Stomach smooth muscle (tissue), 2 donors: ENCODE results near the gene DPY30.
A peak's percentile ranks its signal among the peaks of the same experiment; 100 is the strongest.
"Not testable (repeated sequence)": the region's sequence is repeated elsewhere in the genome, so short reads cannot be mapped to it uniquely, and the experiment has no call there.

ENCODE experiments used
- H3K27ac ChIP-seq: one replicate; pipeline ENCODE4 v1.7.0; 2013; ENCODE audit warnings: mild to moderate bottlenecking, low read length, inconsistent platforms
- H3K27me3 ChIP-seq, 2 donors: one replicate each; pipeline ENCODE4 v1.7.0; 2013; ENCODE audit warnings: low read length in 2 of 2; ENCODE audit not compliant: insufficient read depth in 2 of 2, control insufficient read depth in 1 of 2
- H3K36me3 ChIP-seq, 2 donors: one replicate each; pipeline ENCODE4 v1.7.0; 2013; ENCODE audit warnings: low read length in 2 of 2; ENCODE audit not compliant: control insufficient read depth in 2 of 2, insufficient read depth in 2 of 2
- H3K4me1 ChIP-seq: one replicate; pipeline ENCODE4 v1.7.0; 2013; ENCODE audit warnings: low read length; ENCODE audit not compliant: control insufficient read depth, insufficient read depth
- H3K4me3 ChIP-seq, 2 donors: one replicate each; pipeline ENCODE4 v1.7.0; 2013; ENCODE audit warnings: low read length in 2 of 2
- H3K9ac ChIP-seq, 2 donors: one replicate each; pipeline ENCODE4 v1.7.0; 2013; ENCODE audit warnings: low read length in 2 of 2, mild to moderate bottlenecking in 1 of 2
- H3K9me3 ChIP-seq, 2 donors: one replicate each; pipeline ENCODE4 v1.7.0; 2013; ENCODE audit warnings: low read length in 2 of 2; ENCODE audit not compliant: control insufficient read depth in 2 of 2
- donor health status: healthy.
- donor health status: Pancreatic carcinoma.

The DPY30 gene

DNA sequence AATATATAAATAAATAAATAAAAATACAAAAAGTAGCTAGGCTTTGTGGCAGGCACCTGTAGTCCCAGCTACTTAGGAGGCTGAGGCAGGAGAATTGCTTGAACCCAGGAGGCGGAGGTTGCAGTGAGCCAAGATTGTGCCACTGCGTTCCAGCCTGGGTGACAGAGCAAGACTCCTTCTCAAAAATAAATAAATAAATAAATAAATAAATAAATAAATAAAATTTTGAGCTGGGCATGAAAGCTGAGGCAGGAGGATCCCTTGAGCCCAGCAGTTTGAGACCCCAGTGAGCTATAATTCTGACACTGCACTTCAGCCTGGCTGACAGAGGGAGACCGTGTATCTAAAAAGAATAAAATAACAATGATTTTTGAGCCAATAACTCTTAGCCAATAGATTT, 15.0 kb upstream of the DPY30 start:
- H3K36me3 ChIP-seq, H3K9me3 ChIP-seq, H3K27me3 ChIP-seq, H3K4me1 ChIP-seq, H3K4me3 ChIP-seq, H3K9ac ChIP-seq, H3K27ac ChIP-seq: not testable (repeated sequence)

DNA sequence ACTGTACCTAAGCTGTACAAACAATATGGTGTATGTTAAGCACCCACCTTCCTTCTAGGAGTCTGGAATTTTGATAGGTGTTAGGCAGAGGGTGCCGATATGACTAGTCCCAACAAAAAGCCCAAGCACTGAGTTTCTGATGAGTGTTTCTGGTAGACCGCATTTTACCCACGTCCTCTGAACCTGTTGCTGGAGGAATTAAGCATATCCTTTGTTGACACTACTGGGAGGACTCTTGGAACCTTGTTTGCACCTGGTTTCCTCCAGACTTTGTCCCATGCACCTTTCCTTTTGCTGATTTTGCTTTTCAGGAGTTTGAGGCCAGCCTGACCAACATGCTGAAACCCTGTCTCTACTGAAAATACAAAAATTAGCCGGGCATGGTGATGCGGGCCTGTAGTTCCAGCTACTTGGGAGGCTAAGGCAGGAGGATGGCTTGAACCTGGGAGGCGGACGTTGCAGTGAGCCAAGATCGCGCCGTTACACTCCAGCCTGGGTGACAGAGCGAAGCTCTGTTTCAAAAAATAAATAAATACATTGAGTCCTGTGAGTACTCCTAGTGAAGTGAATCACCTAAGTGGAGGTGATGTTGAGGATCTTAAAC, 12.3 kb upstream of the DPY30 start:
- no peaks in the 10 kb centered on the region for H3K9me3 ChIP-seq
- H3K27me3 ChIP-seq, result no peaks in the 10 kb centered on the region
- no peaks in the 10 kb centered on the region for H3K4me1 ChIP-seq
- no peaks in the 10 kb centered on the region for H3K36me3 ChIP-seq
- H3K9ac ChIP-seq, result no peak overlapping the region
- no peak overlapping the region for H3K27ac ChIP-seq
- no peak overlapping the region for H3K4me3 ChIP-seq

DNA sequence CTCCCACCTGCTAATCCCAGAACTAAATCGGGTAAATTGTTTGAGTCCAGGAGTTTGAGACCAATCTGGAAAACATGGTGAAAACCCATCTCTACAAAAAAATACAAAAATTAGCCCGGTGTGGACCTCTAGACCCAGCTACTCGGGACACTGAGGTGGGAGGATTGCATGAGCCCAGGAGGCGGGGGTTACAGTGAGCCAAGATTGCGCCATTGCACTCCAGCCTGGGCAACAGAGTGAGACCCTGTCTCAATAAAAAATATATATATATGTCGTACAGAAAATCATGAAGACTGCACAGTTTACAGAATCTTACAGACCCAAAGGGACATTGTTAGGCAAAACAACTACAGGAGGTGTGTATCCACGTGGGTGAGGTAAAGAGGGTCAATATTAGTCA, 4.0 kb upstream of the DPY30 start:
- no peaks in the 10 kb centered on the region for H3K9me3 ChIP-seq
- no peak overlapping the region for H3K27ac ChIP-seq
- H3K36me3 ChIP-seq, result no peaks in the 10 kb centered on the region
- H3K27me3 ChIP-seq, result no peaks in the 10 kb centered on the region
- H3K4me3 ChIP-seq, result no peak overlapping the region
- no peak overlapping the region for H3K9ac ChIP-seq
- peaks cover 7% of the 10 kb centered on the region for H3K4me1 ChIP-seq

DNA sequence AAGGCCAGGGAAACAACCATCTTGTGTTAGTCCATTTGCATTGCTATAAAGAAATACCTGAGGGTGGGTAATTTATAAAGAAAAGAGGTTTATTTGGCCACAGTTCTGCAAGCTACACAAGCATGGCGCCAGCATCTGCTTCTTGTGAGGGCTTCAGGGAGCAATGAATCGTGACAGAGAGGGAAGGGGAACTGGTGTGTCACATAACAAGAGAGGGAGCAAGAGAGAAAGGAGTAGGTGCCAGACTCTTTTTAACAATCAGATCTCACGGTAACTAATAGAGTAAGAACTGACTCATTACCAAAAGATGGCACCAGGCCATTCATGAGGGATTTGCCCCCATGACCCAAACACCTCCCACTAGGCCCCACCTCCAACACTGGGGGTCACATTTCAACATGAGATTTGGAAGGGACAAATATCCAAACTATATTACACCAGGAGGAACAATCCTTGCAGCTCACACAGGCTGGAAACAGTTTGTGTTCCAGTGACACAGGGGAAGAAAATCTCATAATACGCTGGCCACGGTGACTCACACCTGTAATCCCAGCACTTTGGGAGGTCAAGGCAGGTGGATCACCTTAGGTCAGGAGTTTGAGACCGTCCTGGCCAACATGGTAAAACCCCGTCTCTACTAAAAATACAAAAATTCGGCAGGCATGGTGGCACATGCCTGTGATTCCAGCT, 5.3 kb downstream of the DPY30 start:
- not testable (repeated sequence) for H3K9ac ChIP-seq, H3K4me1 ChIP-seq, H3K27me3 ChIP-seq, H3K27ac ChIP-seq, H3K9me3 ChIP-seq, H3K4me3 ChIP-seq
- peaks cover 0 to 11% of the 10 kb centered on the region in 2 donors for H3K36me3 ChIP-seq

DNA sequence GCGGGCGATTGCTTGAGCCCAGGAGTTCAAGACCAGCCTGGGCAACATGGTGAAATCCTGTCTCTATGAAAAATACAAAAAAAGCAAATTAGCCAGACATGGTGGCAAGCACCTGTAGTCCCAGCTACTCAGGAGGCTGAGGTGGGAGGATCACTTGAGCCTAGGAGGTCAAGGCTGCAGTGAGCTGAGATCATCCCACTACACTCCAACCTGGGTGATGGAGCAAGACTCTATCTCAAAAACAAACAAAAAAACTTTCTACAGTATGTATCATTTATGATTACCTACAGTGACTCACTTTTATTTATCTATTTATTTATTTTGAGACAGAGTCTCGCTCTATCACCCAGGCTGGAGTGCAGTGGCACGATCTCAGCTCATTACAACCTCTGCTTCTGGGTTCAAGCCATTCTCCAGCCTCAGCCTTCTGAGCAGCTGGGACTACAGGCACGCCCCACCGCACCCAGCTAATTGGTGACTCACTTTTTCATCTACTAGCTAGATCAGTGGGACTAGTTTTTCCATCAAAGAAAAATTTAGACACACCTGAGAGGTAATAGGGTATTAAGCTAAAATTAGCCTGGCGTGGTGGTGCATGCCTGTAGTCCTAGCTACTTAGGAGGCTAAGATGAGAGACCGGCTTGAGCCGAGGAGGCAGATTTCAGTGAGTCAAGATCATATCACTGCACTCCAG, 20.7 kb downstream of the DPY30 start:
- H3K27me3 ChIP-seq, H3K4me3 ChIP-seq, H3K4me1 ChIP-seq, H3K9ac ChIP-seq, H3K9me3 ChIP-seq, H3K27ac ChIP-seq: not testable (repeated sequence)
- H3K36me3 ChIP-seq, result peaks cover 17 to 18% of the 10 kb centered on the region in 2 donors

DNA sequence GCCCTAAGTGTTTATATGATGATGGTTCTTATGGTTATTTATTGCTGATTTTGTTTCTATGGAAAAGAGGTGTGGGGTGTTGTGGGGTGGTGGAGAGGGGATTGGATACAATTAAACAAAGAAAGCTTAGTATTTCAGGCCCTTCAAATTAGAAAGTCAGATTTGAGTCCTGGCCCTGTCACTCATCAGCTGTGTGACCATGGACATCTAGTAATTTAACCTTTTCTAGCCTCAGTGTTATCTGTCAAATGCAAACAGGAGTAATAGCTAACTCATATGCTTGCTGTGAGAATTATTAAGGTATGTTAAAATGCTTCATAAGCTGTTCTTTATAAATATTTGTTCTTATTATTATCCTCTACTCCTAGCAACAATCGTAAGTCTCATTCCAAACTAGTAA, 26.7 kb downstream of the DPY30 start:
- Histone ChIP-seq H3K9ac (no peak overlapping the region), H3K4me1 (peaks cover 10% of the 10 kb centered on the region), H3K36me3 (peaks cover 0 to 4% of the 10 kb centered on the region in 2 donors), H3K27me3 (no peaks in the 10 kb centered on the region), H3K4me3 (no peak overlapping the region), H3K9me3 (no peaks in the 10 kb centered on the region), H3K27ac (no peak overlapping the region)

DNA sequence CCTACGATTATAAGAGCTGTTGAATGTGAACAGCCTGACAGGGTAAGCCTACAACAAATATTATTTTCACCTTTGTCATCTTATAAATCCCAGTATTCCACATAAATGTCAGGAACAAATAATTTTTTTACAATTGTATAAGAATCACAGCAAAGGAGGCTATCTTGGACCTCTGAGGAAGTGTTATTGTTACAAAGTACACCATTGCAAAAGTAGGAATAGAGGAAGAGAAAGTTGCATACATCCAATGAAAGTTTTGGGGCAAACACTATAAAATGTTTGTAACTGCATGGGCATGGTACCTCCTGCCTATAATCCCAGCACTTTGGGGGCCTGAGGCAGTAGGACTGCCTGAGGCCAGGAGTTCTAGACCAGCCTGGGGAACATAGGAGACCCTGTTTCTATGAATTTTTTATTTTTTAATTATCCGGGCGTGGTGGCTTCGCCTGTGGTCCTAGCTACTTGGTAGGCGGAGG, 28.1 kb downstream of the DPY30 start:
- Histone ChIP-seq H3K4me3 (peak overlapping the region; percentile 81 to 91), H3K27ac (peak overlapping the region; percentile 81)

DNA sequence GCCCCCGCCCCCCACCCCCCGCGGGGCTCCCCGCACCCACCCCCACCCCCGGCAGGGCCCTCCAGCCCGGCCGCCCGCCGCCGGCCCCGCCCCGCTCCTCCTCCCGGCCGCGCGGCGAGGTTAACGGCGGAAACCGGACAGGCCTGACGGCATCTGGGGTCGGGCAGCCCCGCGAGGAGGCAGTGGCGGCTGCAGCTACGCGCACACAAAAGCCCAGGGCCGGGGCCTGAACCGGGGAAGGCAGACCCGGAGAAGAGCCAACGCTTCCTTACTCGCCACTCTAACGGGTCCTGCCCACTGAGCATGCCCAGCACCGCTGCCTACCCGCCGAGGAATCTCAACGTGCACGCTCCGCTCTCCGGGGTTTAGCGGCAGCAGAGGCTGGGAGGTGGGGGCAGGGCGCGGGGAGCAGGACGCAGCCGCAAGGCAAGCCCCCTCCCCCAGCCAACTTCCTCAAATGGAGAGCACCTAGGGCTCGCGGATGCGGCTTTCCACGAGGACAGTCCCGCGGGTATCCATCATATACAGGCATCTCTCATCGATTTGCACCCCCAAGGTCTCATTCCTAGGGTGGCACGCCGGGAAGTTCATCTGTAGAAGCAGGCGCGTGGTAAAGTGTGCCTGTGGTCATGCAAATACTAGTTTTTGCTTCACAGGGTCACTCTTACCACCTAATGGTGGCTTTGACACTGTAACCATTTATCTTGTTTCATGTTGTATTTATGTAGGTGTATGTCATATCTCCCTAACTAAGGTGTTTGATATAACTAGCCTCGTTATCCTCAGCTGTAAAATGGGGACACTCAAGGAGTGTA, 28.7 kb downstream of the DPY30 start, which contains the start of gene MEMO1:
MEMO1 (minus strand) TSS at position 339 of the 815 bp plus-strand sequence. CDS start 761 bp downstream, outside the sequence.
- H3K4me1 ChIP-seq, result peaks cover 10% of the 10 kb centered on the region
- H3K4me3 ChIP-seq, result peak within 1 kb of the TSS; percentile 84 to 91
- H3K9ac ChIP-seq, result peak within 1 kb of the TSS; percentile 74 to 81
- no peaks in the 10 kb centered on the region for H3K27me3 ChIP-seq
- H3K9me3 ChIP-seq, result no peaks in the 10 kb centered on the region
- H3K27ac ChIP-seq, result peak within 1 kb of the TSS; percentile 81
- no peaks in the 10 kb centered on the region for H3K36me3 ChIP-seq

More for the DNA sequence above, 28.1 kb downstream of the DPY30 start:
- no peaks in the 10 kb centered on the region for H3K27me3 ChIP-seq
- H3K4me1 ChIP-seq, result peaks cover 10% of the 10 kb centered on the region
- no peaks in the 10 kb centered on the region for H3K9me3 ChIP-seq
- no peaks in the 10 kb centered on the region for H3K36me3 ChIP-seq
- peak overlapping the region; percentile 74 to 81 for H3K9ac ChIP-seq

DNA sequence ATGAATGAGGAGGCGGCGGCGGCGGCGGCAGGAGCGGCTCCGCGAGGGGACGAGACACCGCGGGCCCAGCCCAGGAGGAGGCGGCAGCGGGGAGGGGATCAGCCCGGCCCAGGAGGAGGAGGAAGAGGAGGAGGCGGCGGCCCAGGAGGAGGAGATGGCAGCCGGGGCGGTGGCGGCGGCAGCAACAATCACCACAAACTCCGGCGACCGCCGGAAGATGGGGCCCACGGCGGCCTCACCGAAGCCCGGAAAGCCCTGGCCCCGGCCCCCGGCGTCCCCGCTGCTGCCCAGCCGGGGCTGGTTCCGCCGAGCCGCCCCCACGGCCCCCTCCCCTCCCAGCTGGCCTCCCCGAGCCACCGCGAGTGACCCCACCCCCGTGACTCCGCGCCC, 29.3 kb downstream of the DPY30 start:
- not testable (repeated sequence) for H3K27me3 ChIP-seq, H3K9ac ChIP-seq, H3K9me3 ChIP-seq, H3K27ac ChIP-seq, H3K36me3 ChIP-seq
- Histone ChIP-seq H3K4me3 (peak overlapping the region in 1 of 2 donors; percentile 49), H3K4me1 (peaks cover 10% of the 10 kb centered on the region)

DNA sequence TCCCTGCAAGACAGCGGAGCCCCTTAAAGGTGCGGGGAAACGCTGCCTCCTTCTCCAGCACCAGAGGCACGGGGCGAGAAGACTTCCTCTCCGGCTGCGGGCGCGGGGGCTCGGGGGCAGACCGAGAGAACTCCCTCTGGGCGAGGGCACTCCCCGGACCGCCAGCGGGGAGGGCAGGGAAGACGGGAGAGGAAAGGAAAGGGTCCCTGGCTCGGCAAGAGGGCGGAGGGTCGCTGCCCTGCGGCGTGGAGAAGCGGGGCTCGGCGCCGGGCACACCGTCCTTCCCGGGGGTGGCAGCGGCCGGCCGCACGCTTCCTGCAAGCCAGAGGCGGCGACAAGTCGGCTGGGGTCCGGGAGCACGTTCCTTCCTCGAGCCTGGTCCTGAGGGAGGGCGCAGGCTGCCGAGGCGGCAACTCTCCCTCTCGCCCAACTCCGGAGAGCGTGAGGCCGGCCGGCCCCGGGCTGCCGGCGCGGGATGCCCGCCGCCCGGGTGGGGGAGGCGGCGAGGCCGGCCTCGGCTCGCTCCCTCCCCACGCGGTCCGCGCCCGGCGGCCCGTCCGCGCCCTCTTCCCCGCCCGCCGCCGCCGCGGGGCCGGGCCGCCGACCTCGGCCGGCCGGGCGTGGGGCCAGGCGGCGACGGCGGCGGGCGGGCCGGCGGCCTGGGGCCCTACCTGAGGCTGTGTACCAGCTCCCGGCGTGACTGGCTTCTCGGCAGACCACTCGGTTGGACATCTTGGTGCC, 29.9 kb downstream of the DPY30 start:
- Histone ChIP-seq H3K27ac (peak overlapping the region; percentile 74), H3K4me1 (peaks cover 10% of the 10 kb centered on the region), H3K9ac (peak overlapping the region; percentile 66 to 69), H3K36me3 (no peaks in the 10 kb centered on the region), H3K4me3 (peak overlapping the region; percentile 79 to 84), H3K9me3 (no peaks in the 10 kb centered on the region), H3K27me3 (no peaks in the 10 kb centered on the region)
